GM12892 (cell line): Measurements from ENCODE around the gene OTUD5.
"Not testable (repeated sequence)": the region's sequence is repeated elsewhere in the genome, so short reads cannot be mapped to it uniquely, and the experiment has no call there.

Experiments
- DNase-seq: peaks from one replicate; pipeline ENCODE4 v3.0.0; 2011; ENCODE audit not compliant: insufficient read length
- FAIRE-seq: peaks from 2 replicates; lab custom pipeline; 2011; peaks lifted over from hg19 to GRCh38; lab: Jason Lieb, UNC
- POLR2A ChIP-seq: IDR thresholded peaks from 2 replicates; pipeline ENCODE4 v1.6.1; 2011; ENCODE audit warnings: low read depth, low read length, control low read depth
- POLR2AphosphoS5 ChIP-seq: IDR thresholded peaks from 2 replicates; pipeline ENCODE4 v1.6.1; 2011; ENCODE audit warnings: low read depth, low read length, control low read depth
- TAF1 ChIP-seq: IDR thresholded peaks from 2 replicates; pipeline ENCODE4 v1.6.1; 2011; ENCODE audit warnings: low read depth, mild to moderate bottlenecking, control low read depth, low read length, borderline replicate concordance

The OTUD5 gene

GRCh38 chrX:48989483-48989882, 32.1 kb upstream of the OTUD5 start:
- TF ChIP-seq POLR2A (no peak), TAF1 (no peak), POLR2AphosphoS5 (no peak)
- DNase-seq = no peak
- no peak for FAIRE-seq

DNA sequence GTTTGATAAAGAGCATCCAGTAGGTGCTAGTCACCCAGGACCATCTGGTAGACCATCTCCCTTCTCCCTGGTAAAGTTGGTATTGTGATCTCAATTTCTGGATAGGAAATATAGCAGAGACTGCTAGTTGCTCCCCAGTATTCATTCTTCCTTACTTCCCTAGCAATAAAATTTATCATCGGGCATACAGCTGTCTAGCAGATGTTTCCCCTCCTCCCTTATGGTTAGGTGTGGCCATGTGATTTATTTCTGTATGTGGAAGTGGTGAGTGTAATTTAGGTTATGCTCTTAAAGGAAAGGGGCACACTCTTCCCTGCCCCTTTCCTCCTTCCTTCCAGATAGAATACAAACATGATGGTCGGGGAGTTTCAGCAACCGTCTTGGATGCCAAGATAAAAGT, 26.5 kb upstream of the OTUD5 start:
- DNase-seq = no peak
- no peak for FAIRE-seq
- TF ChIP-seq POLR2AphosphoS5 (no peak), POLR2A (no peak), TAF1 (no peak)

DNA sequence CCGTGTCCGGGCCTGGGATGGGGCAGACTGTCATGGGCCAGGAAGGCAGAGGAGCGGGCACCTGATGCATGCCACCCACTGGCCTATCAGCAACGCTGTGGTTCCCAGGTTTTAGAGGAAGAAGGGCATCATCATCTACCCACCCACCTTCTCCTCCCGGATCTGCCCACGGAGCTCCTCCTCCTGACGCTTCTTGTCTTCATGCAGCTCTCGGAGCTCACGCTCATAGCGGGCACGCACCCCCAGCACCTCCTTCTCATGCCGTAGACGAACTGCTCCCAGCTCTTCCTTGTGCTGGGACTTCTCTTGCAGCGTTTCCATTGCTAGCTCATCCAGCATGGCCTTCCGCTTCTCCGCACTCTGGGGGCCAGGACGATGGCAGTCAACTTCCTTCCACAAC, 25.7 kb upstream of the OTUD5 start:
- DNase-seq (no peak), FAIRE-seq (no peak)
- TF ChIP-seq POLR2AphosphoS5 (no peak), TAF1 (no peak), POLR2A (no peak)

DNA sequence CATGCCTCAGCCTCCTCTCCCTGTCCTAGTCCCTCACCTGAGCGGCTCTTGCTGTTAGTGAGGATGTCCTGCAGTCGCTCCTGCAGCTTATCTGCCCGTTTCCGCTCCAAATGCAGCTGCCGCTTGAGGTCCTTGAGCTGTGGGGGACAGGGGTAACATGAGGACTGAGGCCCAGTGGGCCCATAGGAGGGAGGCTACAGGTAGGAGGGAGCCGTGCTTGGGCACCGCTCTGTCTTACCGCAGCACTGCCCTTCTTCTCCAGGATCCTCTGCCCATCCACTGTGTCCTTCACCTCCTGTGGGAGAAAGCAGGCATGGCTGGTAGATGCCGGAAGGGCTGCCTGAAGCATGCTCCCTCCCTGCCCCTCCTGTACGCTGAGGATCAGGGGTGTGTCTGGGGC, 23.8 kb upstream of the OTUD5 start:
- TF ChIP-seq TAF1 (no peak), POLR2A (no peak), POLR2AphosphoS5 (no peak)
- FAIRE-seq (no peak), DNase-seq (no peak)

GRCh38 chrX:48980341-48980740, 22.9 kb upstream of the OTUD5 start:
- not testable (repeated sequence) for DNase-seq, FAIRE-seq

- FAIRE-seq (no peak), DNase-seq (no peak)
- no peak for TF ChIP-seq POLR2AphosphoS5
- TF ChIP-seq POLR2A = no peak
- no peak for TF ChIP-seq TAF1
Observed at GRCh38 chrX:48978226-48978625, 20.8 kb upstream of the OTUD5 start.

GRCh38 chrX:48976086-48976485, 18.7 kb upstream of the OTUD5 start:
- DNase-seq (no peak), FAIRE-seq (no peak)
- TF ChIP-seq TAF1 (no peak), POLR2AphosphoS5 (no peak), POLR2A (no peak)

GRCh38 chrX:48975541-48975940, 18.1 kb upstream of the OTUD5 start:
- DNase-seq (no peak), FAIRE-seq (no peak)
- TF ChIP-seq POLR2AphosphoS5 = no peak
- TF ChIP-seq TAF1 = no peak
- TF ChIP-seq POLR2A = no peak

DNA sequence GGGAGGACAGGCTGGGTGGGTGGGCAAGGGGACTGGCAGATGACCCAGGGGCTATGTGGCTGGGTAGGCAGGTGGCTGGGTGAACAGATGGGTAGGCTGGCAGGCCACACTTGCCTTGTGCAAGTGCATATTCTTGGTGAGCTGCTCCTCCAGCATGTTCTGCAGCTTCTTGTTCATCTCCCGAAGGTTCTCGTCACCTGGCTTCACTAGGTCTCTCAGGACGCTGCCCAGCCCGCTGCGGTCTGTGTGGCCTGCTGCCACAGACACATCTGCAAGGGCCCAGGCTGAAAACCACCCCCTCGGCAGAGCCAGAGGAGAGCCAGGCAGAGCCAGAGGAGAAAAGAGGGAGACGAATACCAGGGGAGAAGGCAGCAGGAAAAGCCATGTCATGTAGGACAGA, 17.6 kb upstream of the OTUD5 start:
- TF ChIP-seq POLR2A = no peak
- TF ChIP-seq POLR2AphosphoS5 = no peak
- TF ChIP-seq TAF1 = no peak
- DNase-seq (no peak), FAIRE-seq (no peak)

- TF ChIP-seq POLR2A (no peak), TAF1 (no peak), POLR2AphosphoS5 (no peak)
- DNase-seq (no peak), FAIRE-seq (no peak)
Observed at GRCh38 chrX:48974574-48974973, 17.2 kb upstream of the OTUD5 start.

DNA sequence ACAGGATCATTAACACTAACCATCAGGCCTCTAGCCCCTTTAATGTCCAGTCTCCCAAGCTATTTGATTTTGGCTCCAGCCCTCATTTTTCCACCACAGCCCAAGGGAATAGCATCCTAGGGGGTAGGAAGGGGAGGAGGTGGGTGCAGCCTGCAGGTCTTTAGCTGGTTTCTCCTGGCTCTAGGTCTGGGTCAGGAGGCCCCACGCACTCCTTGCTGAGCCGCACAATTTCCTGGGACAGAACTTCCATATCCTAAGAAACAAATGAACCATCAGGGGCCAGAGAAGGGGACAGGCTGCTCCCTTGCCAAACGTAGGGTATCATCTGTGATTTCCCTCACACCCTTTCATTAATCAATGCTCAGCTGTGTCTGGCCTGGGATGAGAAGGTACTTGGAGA, 16.6 kb upstream of the OTUD5 start:
- TF ChIP-seq TAF1 (no peak), POLR2AphosphoS5 (no peak), POLR2A (no peak)
- FAIRE-seq (no peak), DNase-seq (no peak)

GRCh38 chrX:48972220-48973164, 15.1 kb upstream of the OTUD5 start:
- DNase-seq = no peak
- FAIRE-seq = no peak
- TF ChIP-seq TAF1 (no peak), POLR2AphosphoS5 (no peak)
